GM18951 (cell line): ENCODE data around the gene ITPR2.

Experiments used
- POLR2A ChIP-seq: IDR thresholded peaks from 4 replicates; pipeline ENCODE4 v1.6.1; 2011; ENCODE audit warnings: mild to moderate bottlenecking; ENCODE audit not compliant: insufficient read length, insufficient read depth; ENCODE audit errors: extremely low read depth
- in situ Hi-C: fragments of 300-500 bp; cut with MboI; formaldehyde crosslinking; loops from one replicate; pipeline ENCODE4 v1.12.0; 2022; ENCODE audit warnings: low sequenced_read_pairs, mixed read lengths, inconsistent platforms; ENCODE audit not compliant: unreplicated experiment

The ITPR2 gene

DNA sequence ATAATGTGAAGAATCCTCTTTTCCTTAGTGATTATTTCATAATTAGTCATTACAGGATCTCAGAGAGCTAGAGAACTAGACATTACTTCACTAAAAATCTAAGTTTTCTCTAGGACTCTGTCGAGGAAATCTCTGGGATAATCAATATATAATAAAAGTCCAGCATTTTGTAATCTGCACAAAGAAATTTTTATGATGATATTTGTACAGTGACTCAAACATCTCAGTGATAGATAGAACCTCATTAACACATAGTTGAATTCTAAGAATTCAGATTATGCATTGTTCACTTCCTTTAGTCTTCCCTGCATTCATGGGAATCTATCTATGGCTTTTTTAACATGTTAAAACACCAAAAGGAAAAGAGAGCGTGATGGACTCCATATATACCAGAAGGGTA lies 11.0 kb downstream of the ITPR2 start:
- TF ChIP-seq POLR2A, result no peak

DNA sequence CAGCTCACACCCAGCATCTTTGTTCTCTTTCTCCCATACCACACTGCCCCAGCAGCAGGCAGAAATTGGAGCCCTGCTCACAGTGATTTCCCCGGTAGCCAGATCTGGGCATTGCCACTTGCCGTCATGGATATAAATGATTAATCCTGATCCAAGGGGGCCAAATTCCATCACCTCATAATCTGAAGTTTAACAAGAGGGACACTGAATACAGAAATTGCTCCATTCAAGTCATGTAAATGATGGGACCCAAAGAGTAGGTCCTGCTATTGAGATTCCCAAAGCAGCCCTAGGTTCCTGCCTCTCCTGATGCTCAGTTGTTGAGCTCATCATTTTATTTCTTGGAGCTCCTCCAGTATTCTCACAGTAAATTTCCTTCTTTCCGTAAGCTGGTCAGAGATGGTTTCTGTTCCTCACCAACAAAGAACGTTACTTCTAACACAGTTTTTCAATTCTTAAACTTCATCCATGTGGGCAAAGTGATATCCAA lies 11.7 kb downstream of the ITPR2 start:
- TF ChIP-seq POLR2A, result no peak
- in situ Hi-C loops, result no loop called here

More for the DNA sequence above, 11.0 kb downstream of the ITPR2 start:
- in situ Hi-C loops, result no loop called here

DNA sequence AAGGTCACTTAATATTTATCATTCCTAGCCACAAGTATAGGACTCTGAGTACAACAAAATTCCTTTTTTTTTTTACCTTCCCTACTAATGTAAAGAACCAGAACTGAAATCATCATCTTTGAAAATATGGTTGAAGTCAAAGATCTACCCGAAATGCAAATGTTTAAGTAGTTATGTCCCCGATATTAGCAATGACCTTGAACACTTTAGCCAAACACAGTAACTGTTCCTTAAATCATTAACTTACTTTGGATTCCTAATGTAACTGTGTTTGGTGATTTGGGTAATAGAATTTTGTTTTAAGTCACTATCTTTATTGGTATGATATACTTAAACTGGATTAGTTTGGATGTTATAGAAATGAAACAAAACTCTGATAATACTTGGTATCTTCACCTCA lies 14.4 kb downstream of the ITPR2 start:
- no peak for TF ChIP-seq POLR2A
- in situ Hi-C loops, result no loop called here

DNA sequence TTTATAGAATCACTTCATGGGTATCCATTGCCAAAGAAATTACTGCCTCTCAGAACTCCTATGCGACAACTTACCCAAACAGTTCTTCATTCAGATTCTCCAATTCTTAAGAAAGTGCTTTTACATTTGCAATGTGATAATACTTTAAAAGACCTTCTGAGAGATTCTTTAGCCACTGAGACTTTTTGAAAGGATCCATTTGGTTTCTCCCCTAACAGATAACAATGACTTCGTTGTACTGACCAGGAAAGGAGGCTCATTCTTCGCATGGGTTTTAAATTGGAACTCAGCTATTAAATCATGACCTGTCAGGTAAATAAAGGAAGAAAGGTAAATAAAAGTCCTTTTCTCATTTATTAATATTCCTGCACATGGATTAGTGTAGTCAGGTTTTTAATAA lies 14.8 kb downstream of the ITPR2 start:
- no peak for TF ChIP-seq POLR2A
- in situ Hi-C loops, result no loop called here

DNA sequence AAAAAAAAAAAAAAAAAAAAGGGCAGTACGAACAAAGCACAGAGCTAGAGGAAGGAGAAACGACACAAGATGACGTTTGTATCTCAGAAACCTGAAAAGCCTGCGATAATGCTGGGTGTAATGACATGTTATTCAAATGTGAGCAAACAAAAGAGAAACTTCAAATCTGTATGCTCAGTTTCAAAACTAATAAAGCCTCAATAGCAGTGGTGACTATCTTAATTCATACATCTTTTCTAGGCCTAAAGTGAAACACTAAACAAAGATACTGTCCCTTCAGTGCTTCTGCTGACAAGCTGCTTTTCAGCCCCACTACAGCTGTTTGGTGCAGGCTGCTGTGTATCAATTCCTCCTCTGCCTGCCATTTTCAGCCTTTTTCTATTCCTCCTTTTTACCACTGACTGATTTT lies 15.8 kb downstream of the ITPR2 start:
- no peak for TF ChIP-seq POLR2A
- in situ Hi-C loops, result no loop called here

DNA sequence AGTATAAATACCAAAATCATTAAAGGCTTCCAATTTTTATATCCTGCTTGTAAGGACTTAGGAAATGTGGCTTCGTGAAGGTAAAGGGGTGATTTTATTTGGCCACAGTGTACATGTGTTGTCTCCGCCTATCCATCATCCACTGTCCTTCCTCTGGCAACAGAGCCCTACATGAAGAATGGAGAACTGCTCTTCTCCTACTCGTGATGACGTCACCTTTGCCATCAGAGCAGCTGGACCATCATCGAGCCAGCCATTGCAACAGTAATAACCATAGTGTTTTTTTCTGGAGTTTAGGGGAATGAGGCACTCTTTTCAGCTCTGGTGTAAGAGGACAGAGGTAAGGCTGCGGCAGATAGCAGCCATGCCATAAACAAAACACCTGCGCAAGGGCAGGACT lies 19.2 kb downstream of the ITPR2 start:
- in situ Hi-C loops, result no loop called here

DNA sequence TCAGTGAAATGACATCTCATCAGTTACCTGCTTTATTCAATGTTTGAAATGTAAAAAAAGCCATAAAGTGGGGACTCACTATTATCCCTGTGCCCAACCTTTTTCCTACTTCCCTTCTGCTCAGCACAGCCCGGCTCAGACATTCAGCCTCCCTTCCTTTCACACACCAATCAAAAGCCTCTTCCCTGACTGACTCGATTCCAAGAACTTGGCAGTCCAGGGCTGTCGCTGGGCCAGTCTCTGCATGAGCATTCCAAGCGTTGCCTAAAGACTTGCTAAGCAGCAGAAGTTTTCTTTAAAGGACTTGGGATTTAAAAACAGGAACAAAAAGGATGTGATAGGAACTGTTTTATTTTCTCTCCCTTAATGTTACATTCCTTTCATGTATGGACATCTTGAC lies 22.7 kb downstream of the ITPR2 start:
- in situ Hi-C loops, result no loop called here

More for the DNA sequence above, 19.2 kb downstream of the ITPR2 start:
- no peak for TF ChIP-seq POLR2A

DNA sequence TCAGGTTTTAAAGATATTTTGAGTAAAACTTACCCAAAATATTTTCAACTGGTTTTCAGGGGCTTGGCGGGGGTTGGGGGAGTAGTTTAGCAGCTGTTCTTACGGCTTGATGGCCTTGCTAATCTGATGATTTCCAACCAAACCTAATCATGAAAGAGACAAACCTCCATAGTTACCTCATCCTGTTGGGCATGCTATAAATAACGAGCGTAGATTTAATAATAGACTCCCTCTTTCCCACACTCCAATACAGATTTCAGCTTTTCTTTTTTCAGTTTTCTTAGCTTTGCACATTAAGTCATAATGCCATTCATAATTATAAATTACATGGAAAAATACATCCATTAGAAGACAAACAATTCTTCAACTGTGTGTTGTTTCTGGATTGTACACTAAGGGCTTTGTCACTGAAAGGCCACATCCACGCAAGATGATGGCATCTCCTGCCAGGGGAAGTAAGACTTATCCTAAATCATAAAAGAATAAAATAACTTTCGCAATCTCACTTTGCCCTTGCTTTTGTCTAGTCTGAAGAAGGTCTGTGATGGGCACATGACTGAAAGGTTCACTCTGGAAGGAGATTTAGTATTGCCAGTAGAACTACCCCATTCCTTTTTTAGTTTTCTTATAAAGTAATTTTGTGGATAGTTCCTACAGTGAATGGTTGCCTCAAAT lies 23.2 kb downstream of the ITPR2 start:
- in situ Hi-C loops, result no loop called here
- TF ChIP-seq POLR2A, result no peak

More for the DNA sequence above, 22.7 kb downstream of the ITPR2 start:
- no peak for TF ChIP-seq POLR2A

DNA sequence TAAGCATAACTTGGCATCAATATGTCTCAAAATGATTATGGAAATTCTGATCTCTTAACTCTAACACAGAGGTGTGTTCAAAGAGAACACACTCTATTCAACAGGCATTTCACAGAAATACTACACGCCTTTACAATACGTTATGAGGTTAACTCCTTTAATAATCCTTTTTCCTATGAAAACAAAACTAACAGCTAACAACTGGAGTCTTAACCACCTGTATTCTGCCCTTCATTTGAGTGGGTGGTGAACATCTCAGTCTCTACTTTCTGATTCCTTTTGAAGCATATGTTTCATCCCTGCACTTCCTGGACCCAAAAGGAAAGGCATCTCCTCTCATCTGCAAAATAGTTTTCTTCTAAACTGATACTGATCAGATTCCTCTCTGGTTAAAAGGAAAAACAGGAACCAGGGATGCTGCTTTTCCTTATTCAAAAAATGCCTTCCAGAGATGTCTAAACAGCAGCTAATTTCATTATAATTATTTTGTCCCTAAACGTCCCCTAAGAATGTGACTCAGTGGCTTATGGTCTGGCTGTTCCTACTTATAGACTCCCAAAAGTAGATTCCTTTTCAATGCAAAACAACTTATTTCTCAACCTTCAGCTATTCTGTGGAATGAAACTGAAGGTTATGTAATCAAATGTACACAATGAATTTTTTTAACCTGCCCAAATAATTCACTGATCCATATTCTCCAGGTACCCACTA lies 24.1 kb downstream of the ITPR2 start:
- TF ChIP-seq POLR2A, result no peak
- in situ Hi-C loops, result no loop called here

DNA sequence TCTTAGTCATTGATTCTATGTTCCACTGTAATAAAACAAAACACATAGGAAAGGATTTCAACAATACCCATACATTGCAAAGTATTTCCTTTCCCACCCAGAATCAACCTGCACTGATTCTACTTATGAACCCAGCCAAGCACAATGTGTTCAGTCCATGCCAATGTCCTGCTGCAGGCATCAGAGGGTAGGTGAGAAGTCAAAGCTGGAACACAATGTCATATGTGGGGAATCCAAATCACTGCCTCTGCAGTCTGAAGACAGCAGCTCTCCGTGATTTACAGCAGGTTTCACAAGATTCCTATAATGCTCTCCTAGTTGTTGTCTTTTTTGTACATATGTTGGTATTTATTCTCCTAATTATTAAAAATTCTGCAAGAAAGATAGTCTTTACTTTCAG lies 25.7 kb downstream of the ITPR2 start:
- in situ Hi-C loops, result no loop called here
- TF ChIP-seq POLR2A, result no peak

DNA sequence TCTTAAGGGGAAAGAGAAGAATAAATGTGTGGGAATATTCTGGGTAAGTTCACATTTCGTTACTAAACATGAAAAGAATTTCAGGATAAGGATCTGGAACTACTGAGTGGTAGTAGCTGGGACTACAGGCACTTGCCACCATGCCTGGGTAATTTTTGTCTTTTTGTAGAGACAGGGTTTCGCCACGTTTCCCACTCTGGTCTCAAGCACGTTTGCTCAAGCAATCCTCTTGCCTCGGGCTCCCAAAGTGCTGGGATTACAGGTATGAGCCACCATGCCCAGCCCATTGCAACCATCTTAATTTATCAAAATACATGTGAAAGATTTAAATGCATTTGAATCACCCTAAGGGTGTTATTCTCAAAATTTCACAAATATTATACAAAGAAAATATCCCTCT lies 26.4 kb downstream of the ITPR2 start:
- no peak for TF ChIP-seq POLR2A
- in situ Hi-C loops, result no loop called here

DNA sequence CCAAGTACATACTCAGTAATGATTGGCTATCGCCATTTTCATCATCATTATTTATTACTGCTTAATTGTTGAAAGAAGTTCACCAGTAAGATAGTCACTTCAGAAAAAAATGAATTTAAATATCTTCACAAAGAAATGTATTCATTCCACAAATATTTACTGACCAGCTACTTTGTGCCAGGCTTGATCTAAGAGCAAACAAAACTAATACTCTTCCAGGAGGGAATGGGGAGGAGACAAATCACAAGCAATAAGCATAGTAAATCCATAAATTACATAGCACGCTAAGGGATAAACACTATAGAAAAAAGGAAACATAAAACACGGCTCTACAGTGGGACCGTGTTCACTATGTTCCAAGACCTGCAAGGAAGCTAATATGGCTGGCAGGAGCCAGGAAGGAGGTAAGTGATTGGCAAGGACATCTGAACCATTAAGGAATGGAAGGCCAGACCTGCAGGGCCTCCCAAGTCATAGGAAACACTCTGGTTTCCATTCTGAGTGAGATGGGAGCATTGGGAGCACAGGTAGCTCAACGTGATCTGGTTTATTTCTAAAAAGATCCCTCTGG lies 27.5 kb downstream of the ITPR2 start:
- in situ Hi-C loops, result no loop called here
- TF ChIP-seq POLR2A, result no peak

DNA sequence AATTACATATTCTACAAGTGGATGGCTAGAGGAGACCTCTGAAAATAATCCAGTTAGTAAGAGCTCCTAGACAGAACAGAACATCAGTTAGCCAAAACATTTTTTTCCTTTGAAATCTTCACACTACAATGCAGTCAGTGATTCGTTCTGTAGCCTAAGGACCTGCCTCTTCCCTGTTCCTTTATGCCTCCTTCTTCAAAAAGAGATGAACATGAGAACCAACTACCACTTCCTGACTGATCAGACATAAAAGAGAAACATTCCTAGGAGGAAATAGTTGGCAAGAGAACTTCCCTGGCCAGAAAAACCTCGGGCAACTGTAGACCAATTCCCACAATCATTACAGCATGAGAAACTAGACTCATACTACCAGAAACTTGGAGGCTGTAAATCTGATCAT lies 29.4 kb downstream of the ITPR2 start:
- in situ Hi-C loops, result no loop called here
- TF ChIP-seq POLR2A, result no peak

DNA sequence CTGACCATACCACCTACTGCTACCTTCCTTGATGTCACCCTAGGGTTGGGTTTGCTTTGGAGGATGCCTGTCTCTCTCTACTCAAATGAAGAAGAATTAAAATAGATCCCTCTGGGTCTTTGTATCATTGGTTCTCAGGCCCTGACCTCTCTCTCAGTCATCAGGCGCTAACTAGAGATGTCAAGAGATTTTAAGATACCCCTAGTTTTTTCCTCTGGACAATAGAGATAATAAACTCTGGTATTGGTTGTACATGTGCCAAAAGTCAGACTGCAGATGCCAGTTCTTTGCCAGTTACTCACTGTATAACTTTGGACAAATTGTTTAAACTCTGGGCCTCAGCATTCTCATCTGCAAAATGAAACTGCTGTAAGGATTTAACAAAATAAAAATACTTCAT lies 31.5 kb downstream of the ITPR2 start:
- in situ Hi-C loops, result no loop called here
- TF ChIP-seq POLR2A, result no peak
